Stimulated activated naive B cell treated with anti-CD40 and anti-IgM and Interleukin-4, amounts not matched to agents 10 μg/mL and 1 μg/mL and 100 μg/mL, for 72 hours (primary cell): ENCODE results near the gene CX3CL1.
A peak's percentile ranks its signal among the peaks of the same experiment; 100 is the strongest.
"Not testable (repeated sequence)": the region's sequence is repeated elsewhere in the genome, so short reads cannot be mapped to it uniquely, and the experiment has no call there.

Experiments used
- ATAC-seq, 2 donors: fragments of 150-1000 bp; cut with Tn5 transposase; replicated peaks; 2 replicates each; pipeline ENCODE4 v1.10.0; 2021; ENCODE audit warnings: moderate library complexity in 1 of 2
- DNase-seq: peaks from one replicate; pipeline ENCODE4 v3.0.0; 2021
- H3K27ac Mint-ChIP-seq: one replicate; pipeline ENCODE4 v1.8.0; 2022; ENCODE audit warnings: mild to moderate bottlenecking, mixed read lengths
- H3K27me3 Mint-ChIP-seq, 2 donors: one replicate each; pipeline ENCODE4 v1.8.0; 2022; ENCODE audit warnings: mixed read lengths in 2 of 2
- H3K36me3 Mint-ChIP-seq, 2 donors: one replicate each; pipeline ENCODE4 v1.8.0; 2022; ENCODE audit warnings: mixed read lengths in 2 of 2, mild to moderate bottlenecking in 1 of 2
- H3K4me1 Mint-ChIP-seq, 2 donors: one replicate each; pipeline ENCODE4 v1.8.0; 2022; ENCODE audit warnings: mixed read lengths in 2 of 2, mild to moderate bottlenecking in 1 of 2
- H3K4me3 Mint-ChIP-seq, 2 donors: one replicate each; pipeline ENCODE4 v1.8.0; 2022; ENCODE audit warnings: mild to moderate bottlenecking in 2 of 2, mixed read lengths in 2 of 2, moderate library complexity in 1 of 2
- H3K9me3 Mint-ChIP-seq, 2 donors: one replicate each; pipeline ENCODE4 v1.8.0; 2022; ENCODE audit warnings: mixed read lengths in 2 of 2, mild to moderate bottlenecking in 1 of 2

Gene CX3CL1

DNA sequence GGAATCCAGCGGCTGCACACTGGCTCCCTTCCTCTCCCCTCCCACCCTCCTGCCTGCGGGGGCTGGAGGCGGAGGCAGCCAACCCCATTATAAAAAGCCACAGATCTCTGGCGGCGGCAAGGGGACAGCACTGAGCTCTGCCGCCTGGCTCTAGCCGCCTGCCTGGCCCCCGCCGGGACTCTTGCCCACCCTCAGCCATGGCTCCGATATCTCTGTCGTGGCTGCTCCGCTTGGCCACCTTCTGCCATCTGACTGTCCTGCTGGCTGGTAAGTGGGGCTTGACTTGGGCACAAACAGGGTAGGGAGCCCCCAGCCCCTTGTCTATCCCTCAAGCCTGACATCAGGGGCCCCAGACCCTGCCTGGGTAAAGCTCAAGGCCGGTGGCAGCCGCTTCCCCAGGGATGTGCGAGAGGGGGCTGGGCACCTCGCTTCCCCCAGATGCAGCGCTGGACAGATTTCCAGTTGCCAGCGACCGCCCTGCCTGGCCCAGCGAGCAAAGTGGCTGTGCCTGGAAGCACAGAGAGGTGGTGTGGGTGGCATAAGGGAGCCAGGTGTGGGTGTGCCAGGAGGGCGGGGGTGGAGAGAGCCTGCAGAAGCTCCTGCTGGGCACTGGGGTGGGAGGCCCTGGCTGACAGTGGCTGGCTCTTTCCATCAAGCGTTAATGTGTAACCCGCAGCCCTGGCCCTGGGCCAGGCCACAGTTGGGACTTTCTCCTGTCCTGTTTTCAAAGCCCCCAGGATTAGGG lies at the start of gene CX3CL1:
CX3CL1 (plus strand) TSS at position 119 of the 745 bp plus-strand sequence; CDS start at position 198, 79 bp downstream.
- peak; percentile 47 for DNase-seq
- Mint-ChIP-seq H3K4me3 (peak within 1 kb of the TSS; percentile 56 to 61), H3K27me3 (no peaks in the 10 kb centered on the region), H3K27ac (peak within 1 kb of the TSS; percentile 87), H3K9me3 (peaks cover 0 to 1% of the 10 kb centered on the region in 2 donors), H3K4me1 (peaks cover 50 to 78% of the 10 kb centered on the region in 2 donors), H3K36me3 (peaks cover 5 to 14% of the 10 kb centered on the region in 2 donors)
- ATAC-seq = peak; percentile 1 to 5

DNA sequence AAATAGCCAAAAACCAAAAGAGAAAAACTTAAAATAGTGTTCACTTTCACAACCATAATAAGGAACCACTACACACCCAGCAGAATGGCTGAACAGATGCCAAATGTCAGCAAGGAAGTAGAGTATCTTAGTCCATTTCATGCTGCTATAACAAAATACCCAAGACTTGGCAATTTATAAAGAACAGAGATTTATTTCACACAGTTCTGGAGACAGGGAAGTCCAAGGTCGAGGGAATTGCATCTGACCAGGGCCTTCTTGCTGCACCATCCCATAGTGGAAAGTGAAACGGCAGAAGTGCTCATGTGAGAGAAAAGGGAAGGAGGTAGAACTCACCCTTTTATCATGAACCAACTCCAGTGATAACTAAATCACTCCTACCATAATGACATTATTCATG lies 47.5 kb upstream of the CX3CL1 start:
- DNase-seq = no peak
- peak overlapping the region; percentile 1 for H3K27ac Mint-ChIP-seq
- peak overlapping the region in 1 of 2 donors; percentile 28 for H3K4me3 Mint-ChIP-seq
- H3K36me3 Mint-ChIP-seq = no peaks in the 10 kb centered on the region
- no peaks in the 10 kb centered on the region for H3K9me3 Mint-ChIP-seq
- H3K4me1 Mint-ChIP-seq = peaks cover 9 to 13% of the 10 kb centered on the region in 2 donors
- peak; percentile 78 to 85 for ATAC-seq
- H3K27me3 Mint-ChIP-seq = no peaks in the 10 kb centered on the region

DNA sequence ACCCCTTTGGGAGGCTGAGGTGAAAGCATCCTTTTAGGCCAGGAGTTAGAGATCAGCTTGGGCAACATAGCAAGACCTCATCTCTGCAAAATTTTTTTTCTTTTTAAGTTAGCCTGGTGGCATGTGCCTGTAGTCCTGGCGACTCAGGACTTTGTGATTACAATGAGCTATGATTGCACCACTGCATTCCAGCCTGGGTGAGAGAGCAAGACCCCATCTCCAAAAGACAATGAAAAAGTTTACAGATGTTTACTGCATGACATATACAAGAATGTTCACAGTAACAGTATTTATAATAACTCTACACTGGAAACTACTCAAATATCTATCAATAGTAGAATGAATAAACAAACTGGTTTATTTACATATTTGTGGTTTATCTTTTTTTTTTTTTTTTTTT lies 46.8 kb upstream of the CX3CL1 start:
- peak in 1 of 2 donors; percentile 19 for ATAC-seq
- Mint-ChIP-seq H3K9me3 (no peaks in the 10 kb centered on the region), H3K27me3 (no peaks in the 10 kb centered on the region), H3K4me1 (peaks cover 13% of the 10 kb centered on the region in 2 donors), H3K4me3 (no peak overlapping the region), H3K27ac (no peak overlapping the region), H3K36me3 (no peaks in the 10 kb centered on the region)
- DNase-seq = no peak

DNA sequence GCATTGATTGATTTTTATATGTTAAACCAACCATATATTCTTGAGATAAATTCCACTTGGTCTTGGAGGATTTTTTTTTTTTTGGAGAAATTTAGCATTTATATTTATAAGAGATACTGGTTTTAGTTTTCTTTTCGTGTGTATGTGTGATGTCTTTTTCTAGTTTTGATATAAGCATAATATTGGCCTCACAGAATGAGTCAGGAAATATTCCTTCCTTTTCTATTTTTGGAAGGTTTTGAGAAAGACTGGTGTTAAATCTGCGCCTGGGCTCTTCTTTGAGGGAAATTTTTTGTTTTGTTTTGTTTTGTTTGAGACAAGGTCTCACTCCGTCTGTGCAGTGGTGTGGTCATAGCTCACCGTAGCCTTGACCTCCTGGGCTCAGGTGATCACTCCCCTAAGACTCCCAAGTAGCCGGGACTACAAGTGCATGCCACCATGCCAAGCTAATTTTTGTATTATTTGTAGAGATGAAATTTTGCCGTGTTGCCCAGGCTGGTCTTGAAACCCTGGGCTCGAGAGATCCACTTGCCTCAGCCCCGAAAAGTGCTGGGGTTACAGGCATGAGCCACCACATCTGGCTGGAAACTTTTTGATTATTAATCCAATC lies 42.5 kb upstream of the CX3CL1 start:
- H3K27me3 Mint-ChIP-seq = peaks cover 0 to under 1% of the 10 kb centered on the region in 2 donors
- H3K4me3 Mint-ChIP-seq = no peak overlapping the region
- peaks cover 3 to 7% of the 10 kb centered on the region in 2 donors for H3K36me3 Mint-ChIP-seq
- no peak for DNase-seq
- peaks cover 5 to 8% of the 10 kb centered on the region in 2 donors for H3K4me1 Mint-ChIP-seq
- H3K9me3 Mint-ChIP-seq = peaks cover 3 to 5% of the 10 kb centered on the region in 2 donors
- no peak for ATAC-seq
- H3K27ac Mint-ChIP-seq = no peak overlapping the region

DNA sequence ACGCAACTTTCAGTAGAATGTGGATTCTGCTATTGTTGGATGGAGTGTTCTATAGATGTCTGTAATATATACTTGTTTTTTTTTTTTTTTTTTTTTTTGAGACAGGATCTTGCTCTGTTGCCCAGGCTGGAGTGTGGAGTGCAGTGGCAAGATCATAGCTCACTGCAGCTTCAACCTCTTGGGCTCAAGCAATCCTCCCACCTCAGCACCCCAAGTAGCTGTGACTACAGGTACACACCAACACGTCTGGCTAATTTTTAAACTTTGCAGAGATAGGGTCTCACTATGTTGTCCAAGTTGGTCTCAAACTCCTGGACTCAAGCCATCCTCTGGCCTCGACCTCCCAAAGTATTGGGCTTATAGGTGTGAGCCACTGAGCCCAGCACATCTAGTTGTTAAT lies 40.9 kb upstream of the CX3CL1 start:
- no peak for ATAC-seq
- DNase-seq = no peak
- peaks cover 3 to 7% of the 10 kb centered on the region in 2 donors for H3K36me3 Mint-ChIP-seq
- H3K27me3 Mint-ChIP-seq = peaks cover 0 to 5% of the 10 kb centered on the region in 2 donors
- H3K27ac Mint-ChIP-seq = peak overlapping the region; percentile 9
- H3K9me3 Mint-ChIP-seq = peaks cover 3 to 5% of the 10 kb centered on the region in 2 donors
- no peak overlapping the region for H3K4me3 Mint-ChIP-seq
- peaks cover 0 to 4% of the 10 kb centered on the region in 2 donors for H3K4me1 Mint-ChIP-seq

DNA sequence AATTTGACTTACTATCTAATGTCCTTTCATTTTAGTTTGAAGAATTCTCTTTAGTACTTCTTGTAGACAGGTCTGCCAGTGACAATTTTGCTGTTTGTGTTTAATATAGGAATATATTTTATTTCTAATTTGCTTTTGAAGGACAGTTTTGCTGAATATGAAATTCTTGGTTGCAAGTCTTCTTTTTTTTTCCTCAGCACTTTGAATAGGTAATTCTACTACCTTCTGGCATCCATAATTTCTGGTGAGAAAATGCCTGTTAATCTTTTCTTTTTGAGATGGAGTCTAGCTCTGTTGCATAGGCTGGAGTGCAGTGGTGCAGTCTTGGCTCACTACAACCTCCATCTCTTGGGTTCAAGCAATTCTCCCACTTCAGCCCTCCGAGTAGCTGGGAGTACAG lies 38.9 kb upstream of the CX3CL1 start:
- H3K4me1 Mint-ChIP-seq = peaks cover 3 to 6% of the 10 kb centered on the region in 2 donors

DNA sequence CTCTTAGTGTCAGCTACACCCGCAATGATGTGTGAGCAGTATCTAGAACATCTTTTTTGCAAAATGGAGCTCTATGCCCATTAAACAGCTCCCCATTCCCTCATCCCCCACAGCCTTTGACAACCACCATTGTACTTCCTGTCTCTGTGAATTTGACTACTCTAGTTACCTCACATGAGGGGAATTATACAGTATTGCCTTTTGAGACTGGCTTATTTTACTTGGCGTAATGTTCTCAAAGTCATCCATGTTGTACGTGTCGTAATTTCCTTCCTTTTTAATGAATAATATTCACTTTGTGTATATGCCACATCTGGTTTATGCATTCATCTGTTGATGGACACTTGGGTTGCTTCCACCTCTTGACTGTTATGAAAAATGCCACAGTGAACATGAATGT lies 36.9 kb upstream of the CX3CL1 start:
- Mint-ChIP-seq H3K4me3 (no peak overlapping the region), H3K4me1 (peaks cover 10 to 23% of the 10 kb centered on the region in 2 donors), H3K27ac (no peak overlapping the region), H3K9me3 (peaks cover 3 to 5% of the 10 kb centered on the region in 2 donors), H3K36me3 (peaks cover 3 to 11% of the 10 kb centered on the region in 2 donors), H3K27me3 (peaks cover 0 to 5% of the 10 kb centered on the region in 2 donors)
- DNase-seq (no peak), ATAC-seq (no peak)

More for the DNA sequence above, 38.9 kb upstream of the CX3CL1 start:
- Mint-ChIP-seq H3K36me3 (peaks cover 3 to 7% of the 10 kb centered on the region in 2 donors), H3K27ac (no peak overlapping the region), H3K9me3 (peaks cover 3 to 5% of the 10 kb centered on the region in 2 donors), H3K27me3 (peaks cover 0 to 5% of the 10 kb centered on the region in 2 donors), H3K4me3 (no peak overlapping the region)
- ATAC-seq = no peak
- no peak for DNase-seq

DNA sequence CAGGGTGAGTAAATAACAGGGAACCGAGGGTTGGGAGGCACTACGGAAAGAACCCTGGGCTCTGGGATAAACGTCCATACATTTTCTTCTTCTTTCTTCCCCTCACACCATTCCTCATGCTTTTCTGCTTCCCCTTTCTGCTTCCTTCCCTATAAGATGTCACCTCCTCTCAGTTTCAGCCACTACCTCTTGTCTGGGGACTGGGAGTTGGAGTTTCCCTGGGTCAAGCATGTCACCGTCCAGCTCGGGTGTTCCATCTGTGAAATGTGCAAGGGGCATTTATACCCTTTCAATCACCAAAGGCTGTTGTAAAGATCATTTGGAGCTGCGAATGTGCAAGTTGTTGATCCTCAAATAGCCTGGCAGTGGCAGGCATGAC lies 31.2 kb upstream of the CX3CL1 start:
- H3K4me1 Mint-ChIP-seq = peaks cover 38 to 70% of the 10 kb centered on the region in 2 donors
- DNase-seq = peak; percentile 68
- ATAC-seq = peak; percentile 41 to 44
- no peaks in the 10 kb centered on the region for H3K9me3 Mint-ChIP-seq
- H3K27ac Mint-ChIP-seq = peak overlapping the region; percentile 87
- H3K4me3 Mint-ChIP-seq = peak overlapping the region; percentile 52 to 68
- H3K27me3 Mint-ChIP-seq = no peaks in the 10 kb centered on the region
- peaks cover 1 to 12% of the 10 kb centered on the region in 2 donors for H3K36me3 Mint-ChIP-seq

DNA sequence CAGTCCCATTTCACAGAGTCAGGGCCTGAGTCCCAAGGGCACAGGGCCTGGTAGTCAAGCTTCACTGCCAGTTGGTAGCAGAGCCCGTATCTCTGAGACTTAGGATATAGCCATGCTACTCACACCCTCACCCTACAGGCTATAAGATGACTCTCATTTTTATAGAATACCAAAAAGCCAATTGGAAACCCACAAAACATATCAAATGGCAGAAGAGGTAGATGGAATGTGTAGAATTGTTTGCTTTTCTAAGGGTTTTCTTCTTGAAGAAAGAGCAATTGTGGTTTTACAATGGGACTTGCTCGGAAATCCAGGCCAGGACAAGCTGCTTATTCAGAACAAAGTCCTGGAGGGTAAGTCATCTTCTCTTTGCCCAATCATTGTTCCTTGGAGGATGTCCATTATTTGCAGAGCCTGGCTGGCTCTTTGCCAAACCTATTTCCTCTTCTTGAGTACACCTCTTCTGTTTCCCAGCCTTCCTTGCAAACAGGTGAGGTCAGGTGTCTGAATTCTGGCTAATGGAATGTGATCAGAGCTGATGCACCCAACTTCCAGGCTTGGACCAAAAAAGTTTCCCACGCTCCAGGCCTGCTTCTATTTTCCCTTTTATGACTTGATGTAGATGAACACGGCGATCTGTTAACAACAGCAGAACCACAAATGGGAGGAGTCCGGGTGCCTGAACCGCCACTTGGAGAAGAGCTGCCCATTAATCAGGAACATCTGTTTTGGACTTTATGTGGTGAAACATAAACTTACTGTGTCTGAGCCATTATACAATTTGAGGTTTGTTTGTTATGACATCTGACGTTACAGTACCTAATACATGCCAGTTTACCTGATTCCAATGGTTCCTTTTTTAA lies 30.6 kb upstream of the CX3CL1 start:
- Mint-ChIP-seq H3K4me1 (peaks cover 38 to 70% of the 10 kb centered on the region in 2 donors), H3K9me3 (no peaks in the 10 kb centered on the region), H3K27me3 (no peaks in the 10 kb centered on the region), H3K4me3 (peak overlapping the region; percentile 52 to 68), H3K36me3 (peaks cover 1 to 12% of the 10 kb centered on the region in 2 donors), H3K27ac (peak overlapping the region; percentile 87)
- ATAC-seq = peak; percentile 17 to 26
- no peak for DNase-seq

DNA sequence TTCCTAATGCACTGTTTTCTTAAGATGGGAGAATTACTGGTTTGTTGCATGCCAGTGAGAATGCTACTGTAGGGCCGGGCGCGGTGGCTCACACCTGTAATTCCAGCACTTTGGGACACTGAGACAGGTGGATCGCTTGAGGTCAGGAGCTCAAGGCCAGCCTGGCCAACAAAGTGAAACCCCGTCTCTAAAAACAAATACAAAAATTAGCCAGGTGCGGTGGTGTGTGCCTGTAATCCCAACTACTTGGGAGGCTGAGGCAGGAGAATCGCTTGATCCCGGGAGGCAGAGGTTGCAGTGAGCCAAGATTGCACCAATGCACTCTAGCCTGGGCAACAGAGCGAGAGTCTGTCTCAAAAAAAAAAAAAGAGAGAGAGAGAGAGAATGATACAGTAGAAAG lies 29.7 kb upstream of the CX3CL1 start:
- not testable (repeated sequence) for DNase-seq, H3K27me3 Mint-ChIP-seq, H3K9me3 Mint-ChIP-seq, ATAC-seq
- Mint-ChIP-seq H3K4me1 (peaks cover 44 to 79% of the 10 kb centered on the region in 2 donors), H3K36me3 (peaks cover 6 to 18% of the 10 kb centered on the region in 2 donors), H3K27ac (peak overlapping the region; percentile 92), H3K4me3 (peak overlapping the region in 1 of 2 donors; percentile 21)

DNA sequence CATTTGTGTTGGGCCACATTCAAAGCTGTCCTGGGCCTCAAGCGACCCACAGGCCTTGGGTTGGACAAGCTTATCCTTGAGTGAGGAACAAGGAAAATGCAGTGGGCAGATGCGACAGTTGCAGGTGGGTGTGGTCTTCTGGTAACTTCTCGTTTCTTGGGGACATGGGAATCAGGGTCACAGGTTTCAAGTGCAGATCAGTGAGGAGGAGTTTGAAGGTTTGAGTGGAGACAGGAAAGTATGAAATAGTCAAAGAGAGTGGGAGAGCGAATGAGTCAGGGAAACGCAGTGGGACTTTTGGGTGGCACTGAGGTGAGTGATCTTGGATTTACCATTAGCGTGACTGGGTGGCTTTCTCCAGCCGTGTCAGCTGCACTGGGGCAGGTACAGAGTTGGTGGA lies 29.1 kb upstream of the CX3CL1 start:
- H3K9me3 Mint-ChIP-seq = no peaks in the 10 kb centered on the region
- no peak for DNase-seq

DNA sequence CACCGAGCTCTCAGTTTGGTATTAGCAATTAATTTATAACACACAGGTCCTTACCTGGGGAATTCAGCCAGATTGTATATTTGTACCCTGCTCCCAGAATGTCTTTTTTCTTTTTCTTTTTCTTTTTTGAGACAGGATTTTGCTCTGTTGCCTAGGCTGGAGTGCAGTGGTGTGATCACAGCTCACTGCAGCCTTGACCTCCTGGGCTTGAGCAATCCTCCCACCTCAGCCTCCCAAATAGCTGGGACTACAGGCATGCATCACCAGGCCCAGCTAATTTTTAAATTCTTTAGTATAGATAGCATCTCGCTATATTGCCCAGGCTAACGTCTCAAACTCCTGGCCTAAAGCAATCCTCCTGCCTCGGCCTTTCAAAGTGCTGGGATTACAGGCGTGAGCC lies 28.2 kb upstream of the CX3CL1 start:
- not testable (repeated sequence) for H3K9me3 Mint-ChIP-seq, H3K4me3 Mint-ChIP-seq, DNase-seq, ATAC-seq, H3K27me3 Mint-ChIP-seq
- Mint-ChIP-seq H3K4me1 (peaks cover 47 to 83% of the 10 kb centered on the region in 2 donors), H3K36me3 (peaks cover 6 to 14% of the 10 kb centered on the region in 2 donors), H3K27ac (peak overlapping the region; percentile 39)

More for the DNA sequence above, 29.1 kb upstream of the CX3CL1 start:
- Mint-ChIP-seq H3K4me1 (peaks cover 46 to 83% of the 10 kb centered on the region in 2 donors), H3K4me3 (peak overlapping the region; percentile 72 to 76), H3K36me3 (peaks cover 6 to 18% of the 10 kb centered on the region in 2 donors), H3K27me3 (no peaks in the 10 kb centered on the region), H3K27ac (peak overlapping the region; percentile 92)
- ATAC-seq = peak in 1 of 2 donors; percentile 6

DNA sequence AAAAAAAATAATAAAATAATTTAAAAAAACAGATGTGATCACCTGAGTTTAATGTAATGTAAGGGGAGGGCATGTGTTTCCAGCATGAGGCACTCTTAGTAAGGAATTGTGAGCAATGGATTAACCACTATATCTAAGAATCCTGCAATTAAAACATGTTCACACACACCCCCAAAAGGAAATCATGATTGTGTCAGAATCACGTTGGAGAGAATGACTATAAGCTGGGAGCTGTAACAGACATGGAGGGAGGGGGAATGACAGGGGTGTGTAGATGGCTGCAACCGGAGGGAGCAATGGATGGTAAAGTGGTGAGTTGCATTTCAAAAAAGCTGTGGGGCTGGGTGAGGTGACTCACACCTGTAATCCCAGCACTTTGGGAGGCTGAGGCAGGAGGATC lies 27.3 kb upstream of the CX3CL1 start:
- no peak overlapping the region for H3K4me3 Mint-ChIP-seq
- H3K4me1 Mint-ChIP-seq = peaks cover 51 to 83% of the 10 kb centered on the region in 2 donors
- peaks cover 6 to 14% of the 10 kb centered on the region in 2 donors for H3K36me3 Mint-ChIP-seq
- H3K27ac Mint-ChIP-seq = no peak overlapping the region
- no peaks in the 10 kb centered on the region for H3K27me3 Mint-ChIP-seq
- DNase-seq (no peak), ATAC-seq (no peak)
- H3K9me3 Mint-ChIP-seq = no peaks in the 10 kb centered on the region

DNA sequence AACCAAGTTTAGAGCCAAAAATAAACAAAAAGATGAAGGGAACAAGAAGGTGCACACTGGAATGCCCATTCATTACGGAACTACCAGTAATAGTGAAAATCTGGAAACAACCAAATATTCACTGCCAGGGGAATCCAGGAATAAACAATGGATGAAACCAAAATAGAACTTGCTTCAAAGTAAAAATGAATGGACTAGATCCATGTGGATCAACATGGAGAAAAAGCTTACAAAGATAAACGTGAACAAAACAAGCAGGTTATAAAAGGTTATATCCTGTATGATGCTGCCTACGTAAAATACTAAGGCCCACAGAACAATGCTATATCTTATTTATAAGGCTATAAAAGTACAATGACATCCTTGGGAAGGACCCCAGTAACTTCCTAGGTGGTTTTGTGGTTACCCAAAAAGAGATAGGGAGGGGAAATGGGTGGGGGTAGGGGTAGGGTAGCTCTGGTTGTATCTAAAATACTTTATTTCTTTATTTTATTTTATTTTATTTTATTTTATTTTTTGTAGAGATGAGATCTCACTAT lies 26.6 kb upstream of the CX3CL1 start:
- Mint-ChIP-seq H3K4me1 (peaks cover 52 to 82% of the 10 kb centered on the region in 2 donors), H3K27me3 (no peaks in the 10 kb centered on the region), H3K9me3 (no peaks in the 10 kb centered on the region), H3K4me3 (no peak overlapping the region), H3K36me3 (peaks cover 6 to 14% of the 10 kb centered on the region in 2 donors), H3K27ac (no peak overlapping the region)
- DNase-seq = no peak
- ATAC-seq = no peak
